ENCODE data around the gene CNTN3.

CNTN3 gene

GRCh38 chr3:74614107-74614967, at the start of gene CNTN3:
CNTN3 (minus strand) TSS chr3:74614659; CDS start chr3:74521112, 93,547 bp downstream.
- no peak for DNase-seq

GRCh38 chr3:74663178-74663577, 48.7 kb upstream of the CNTN3 start:
- no peak for DNase-seq

GRCh38 chr3:74661672-74662071, 47.2 kb upstream of the CNTN3 start:
- no peak for DNase-seq

- no peak for DNase-seq
Measured at GRCh38 chr3:74651885-74652284, 37.4 kb upstream of the CNTN3 start.

GRCh38 chr3:74651292-74651691, 36.8 kb upstream of the CNTN3 start:
- no peak for DNase-seq

GRCh38 chr3:74648107-74648506, 33.6 kb upstream of the CNTN3 start:
- no peak for DNase-seq

GRCh38 chr3:74646094-74646493, 31.6 kb upstream of the CNTN3 start:
- DNase-seq = no peak

GRCh38 chr3:74643636-74644035, 29.2 kb upstream of the CNTN3 start:
- no peak for DNase-seq

- DNase-seq = no peak
Measured at GRCh38 chr3:74642876-74643275, 28.4 kb upstream of the CNTN3 start.

- DNase-seq = no peak
Measured at GRCh38 chr3:74640211-74640610, 25.8 kb upstream of the CNTN3 start.

- no peak for DNase-seq
Measured at GRCh38 chr3:74639681-74640080, 25.2 kb upstream of the CNTN3 start.

GRCh38 chr3:74636981-74637380, 22.5 kb upstream of the CNTN3 start:
- DNase-seq = no peak

- DNase-seq = no peak
Measured at GRCh38 chr3:74633021-74633420, 18.6 kb upstream of the CNTN3 start.

GRCh38 chr3:74631351-74632140, 17.1 kb upstream of the CNTN3 start:
- no peak for DNase-seq

- DNase-seq = no peak
Measured at GRCh38 chr3:74630602-74631001, 16.1 kb upstream of the CNTN3 start.

- DNase-seq = no peak
Measured at GRCh38 chr3:74626011-74626410, 11.6 kb upstream of the CNTN3 start.

- no peak for DNase-seq
Measured at GRCh38 chr3:74624301-74624700, 9.8 kb upstream of the CNTN3 start.

- DNase-seq = no peak
Measured at GRCh38 chr3:74623261-74623836, 8.9 kb upstream of the CNTN3 start.

GRCh38 chr3:74621581-74621980, 7.1 kb upstream of the CNTN3 start:
- no peak for DNase-seq

GRCh38 chr3:74617776-74618175, 3.3 kb upstream of the CNTN3 start:
- DNase-seq = no peak

GRCh38 chr3:74613521-74614106, 845 bp downstream of the CNTN3 start:
- DNase-seq = no peak

- DNase-seq = no peak
Measured at GRCh38 chr3:74613060-74613459, 1.4 kb downstream of the CNTN3 start.

- no peak for DNase-seq
Measured at GRCh38 chr3:74611206-74611605, 3.3 kb downstream of the CNTN3 start.
